Stimulated activated CD4-positive, alpha-beta T cell treated with anti-CD3 and anti-CD28 coated beads, Interleukin-12 subunit alpha, Interleukin-12 subunit beta, amount 100 ng/mL, for 48 hours (primary cell): ENCODE measurements around the gene NFYB.
"Not testable (repeated sequence)": the region's sequence is repeated elsewhere in the genome, so short reads cannot be mapped to it uniquely, and the experiment has no call there.

Source experiments
- DNase-seq, 3 donors: peaks; one replicate each; pipeline ENCODE4 v3.0.0-alpha.2; 2020; ENCODE audit warnings: low read depth in 2 of 3, low spot score in 1 of 3

NFYB gene

DNA sequence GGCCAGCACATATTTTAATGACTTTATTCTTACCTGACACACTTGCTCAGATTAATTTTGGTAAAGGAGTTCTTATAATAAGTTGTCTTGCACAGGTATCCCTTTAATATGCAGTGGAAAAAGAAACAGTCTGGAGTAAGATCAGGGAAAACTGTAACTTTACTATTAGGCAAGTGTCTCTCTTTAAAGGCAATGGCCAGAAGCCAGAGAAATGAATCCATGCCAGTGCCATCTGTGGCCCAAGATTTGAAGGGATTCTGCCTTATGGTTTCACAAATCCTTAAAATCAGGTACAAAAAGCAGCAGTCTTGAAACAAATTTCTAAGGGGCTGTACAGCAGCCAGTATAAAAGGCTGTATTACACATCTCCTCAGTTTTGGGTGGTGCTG lies 22.4 kb downstream of the NFYB start:
- DNase-seq: no peak

DNA sequence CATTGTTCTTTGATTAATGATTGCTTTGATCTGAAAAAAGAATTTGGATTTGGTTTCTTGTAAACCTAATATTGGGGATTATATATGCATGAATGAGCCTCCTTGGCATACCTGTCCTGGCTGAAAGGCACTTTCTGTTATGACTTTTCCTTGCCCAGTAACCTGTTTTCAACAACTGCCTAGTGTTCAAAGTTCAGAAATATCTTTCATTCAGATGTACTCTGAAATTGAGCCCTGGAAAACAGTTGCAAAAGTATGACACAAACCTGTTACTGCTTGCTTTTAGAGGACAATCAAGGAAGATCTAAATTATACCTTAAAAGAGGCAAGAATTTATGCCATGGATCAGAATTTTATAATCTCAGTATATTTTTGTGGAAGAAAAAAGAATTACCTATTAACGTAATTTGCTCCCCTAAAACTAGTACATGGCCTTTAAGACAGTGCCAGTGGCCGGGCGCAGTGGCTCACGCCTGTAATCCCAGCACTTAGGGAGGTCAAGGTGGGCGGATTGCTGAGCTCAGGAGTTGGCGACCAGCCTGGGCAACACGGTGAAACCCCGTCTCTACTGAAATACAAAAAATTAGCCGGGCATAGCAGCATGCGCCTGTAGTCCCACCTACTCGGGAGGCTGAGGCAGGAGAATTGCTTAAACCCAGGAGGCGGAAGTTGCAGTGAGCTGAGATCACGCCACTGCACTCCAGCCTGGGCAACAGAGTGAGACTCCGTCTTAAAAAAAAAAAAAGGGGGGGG lies 23.0 kb downstream of the NFYB start:
- not testable (repeated sequence) for DNase-seq

DNA sequence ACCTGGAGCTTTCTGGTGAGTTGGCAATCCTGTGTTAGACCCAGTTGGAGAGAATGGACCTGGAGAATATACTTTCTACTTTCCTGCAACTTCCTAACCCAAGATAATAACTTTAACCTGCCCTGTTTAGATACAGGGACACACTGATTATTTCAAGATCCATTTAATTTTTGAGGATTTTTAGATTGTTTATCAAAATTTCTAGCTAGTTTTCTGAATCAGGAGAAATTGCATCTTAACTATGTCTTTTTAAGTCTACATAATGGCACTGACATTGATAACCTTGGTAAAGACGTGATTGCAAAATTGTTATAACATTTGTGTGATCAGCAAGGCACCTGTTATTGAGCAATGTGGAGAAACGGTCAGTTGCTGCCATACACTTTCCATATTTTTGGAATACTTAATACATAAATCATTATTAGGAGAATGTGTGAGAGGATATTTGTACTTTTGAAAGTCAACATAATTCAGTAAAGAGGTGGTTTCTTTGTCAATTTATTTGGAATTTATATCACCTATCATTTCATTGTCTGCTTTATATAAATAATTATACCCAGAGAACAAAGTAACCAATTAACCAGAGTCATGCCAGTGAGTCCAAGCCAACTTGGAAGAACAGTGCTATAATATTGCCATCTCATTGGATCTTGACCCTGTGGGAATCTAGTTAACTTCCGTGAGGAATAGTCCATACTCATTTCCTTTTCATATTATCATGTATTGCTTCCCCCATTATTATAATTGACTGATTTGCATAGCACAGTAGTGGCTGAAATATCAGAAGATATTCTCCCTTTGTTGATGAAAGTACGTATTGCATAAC lies 28.4 kb downstream of the NFYB start:
- no peak for DNase-seq

DNA sequence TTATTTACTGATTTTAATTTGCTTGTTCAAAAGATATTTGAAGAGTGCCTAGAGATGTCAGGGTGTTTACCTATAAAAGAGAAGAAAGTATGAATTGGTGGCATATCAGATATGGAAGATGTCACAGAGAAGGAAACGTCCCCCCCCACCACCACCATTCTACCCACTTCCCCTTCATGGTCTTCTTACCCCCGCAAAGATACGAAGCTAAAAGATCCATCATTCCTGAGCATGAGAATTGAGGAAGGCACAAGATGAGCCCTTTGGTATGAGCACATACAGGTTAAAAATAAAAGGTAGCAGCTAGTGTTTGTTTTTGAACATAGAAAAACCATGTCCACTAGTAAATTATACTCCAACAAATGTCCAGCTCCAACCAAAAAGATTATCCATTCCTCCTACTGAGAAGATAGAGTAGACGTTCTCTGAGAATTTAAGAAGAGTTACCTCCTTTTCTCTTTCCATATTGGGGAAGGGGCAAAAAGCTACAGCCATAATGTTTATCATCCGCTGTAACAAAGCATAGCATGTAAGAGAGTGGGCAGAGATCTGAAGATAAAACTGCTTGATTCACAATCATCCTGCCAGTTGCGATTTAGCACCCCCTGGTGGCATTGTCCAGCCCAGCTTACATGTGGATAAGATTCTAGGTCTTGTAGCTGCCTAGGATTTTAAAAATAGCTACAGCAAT lies 29.1 kb downstream of the NFYB start:
- DNase-seq: peak; percentile 78 to 93 (median 79)

DNA sequence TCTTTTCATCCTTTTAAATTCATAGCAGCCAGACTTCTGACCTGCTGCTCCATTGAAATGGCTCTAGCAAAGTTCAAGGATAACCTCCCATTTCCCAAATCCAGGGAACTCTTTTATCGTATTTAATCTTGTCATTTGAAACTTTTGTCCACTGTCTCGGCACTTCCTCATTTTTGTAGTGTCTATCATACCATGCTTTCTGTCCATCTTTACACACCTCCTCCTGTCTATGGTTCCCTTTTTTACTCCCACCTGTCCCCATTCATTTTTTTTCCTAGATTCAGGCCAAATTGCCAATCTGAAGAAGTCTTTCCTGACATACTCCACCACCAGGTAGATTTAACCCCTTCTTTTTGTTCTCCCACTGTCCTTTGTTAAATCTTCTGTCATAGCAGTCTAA lies 31.0 kb downstream of the NFYB start:
- no peak for DNase-seq

DNA sequence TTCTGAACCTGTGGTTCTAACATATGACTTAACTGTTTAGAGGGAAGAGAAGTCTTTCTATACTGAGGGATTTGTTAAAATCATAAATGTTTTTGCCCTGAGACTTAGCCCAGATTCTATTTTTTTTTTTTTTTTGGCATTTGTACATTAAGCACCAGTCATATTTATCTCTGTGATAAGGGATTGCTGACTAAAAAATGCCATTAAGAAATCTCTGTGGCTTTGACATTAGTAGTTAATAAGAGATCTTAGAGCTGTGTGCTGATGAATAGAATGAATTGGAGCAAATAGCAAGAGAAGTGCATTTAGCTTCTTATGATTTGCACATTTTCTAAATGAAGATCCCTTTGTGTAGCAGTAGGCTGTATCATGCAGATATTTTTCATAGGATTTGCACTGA lies 32.5 kb downstream of the NFYB start:
- DNase-seq: no peak

DNA sequence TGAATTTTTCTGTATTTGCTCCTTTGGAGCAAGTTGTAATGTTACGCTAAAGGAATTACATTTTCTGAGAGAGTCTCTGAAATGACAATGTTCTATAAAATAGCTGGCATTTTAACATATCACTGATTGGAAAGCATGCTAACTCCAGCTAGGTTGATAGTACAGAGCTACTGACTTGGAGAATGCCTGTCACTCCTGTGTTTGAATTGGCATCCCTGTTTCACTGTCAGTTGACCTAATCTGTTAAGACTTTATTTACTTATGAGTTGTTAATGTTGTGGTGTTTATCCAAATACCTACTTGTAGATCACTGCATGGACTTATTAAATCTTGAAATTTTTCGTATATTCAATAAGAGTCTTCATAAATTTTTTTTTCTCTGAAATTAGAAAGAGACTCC lies 40.1 kb downstream of the NFYB start:
- DNase-seq: no peak

DNA sequence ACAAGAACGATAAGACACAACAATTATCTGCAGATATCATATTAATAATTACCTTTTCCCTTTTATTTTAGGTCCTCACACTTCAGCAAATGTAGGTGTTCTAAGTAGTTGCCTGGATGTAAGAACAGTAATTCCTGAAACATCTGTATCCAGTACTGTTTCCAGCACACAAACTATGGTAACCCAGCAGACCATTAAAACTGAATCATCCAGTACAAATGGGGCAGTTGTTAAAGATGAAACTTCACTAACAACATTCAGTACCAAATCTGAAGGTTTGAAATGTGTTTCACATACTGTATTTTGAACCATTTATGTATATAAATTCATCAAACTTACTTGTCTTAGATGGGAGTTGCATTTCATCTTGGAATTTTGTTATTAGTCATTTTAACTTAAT lies 42.7 kb downstream of the NFYB start:
- no peak for DNase-seq

DNA sequence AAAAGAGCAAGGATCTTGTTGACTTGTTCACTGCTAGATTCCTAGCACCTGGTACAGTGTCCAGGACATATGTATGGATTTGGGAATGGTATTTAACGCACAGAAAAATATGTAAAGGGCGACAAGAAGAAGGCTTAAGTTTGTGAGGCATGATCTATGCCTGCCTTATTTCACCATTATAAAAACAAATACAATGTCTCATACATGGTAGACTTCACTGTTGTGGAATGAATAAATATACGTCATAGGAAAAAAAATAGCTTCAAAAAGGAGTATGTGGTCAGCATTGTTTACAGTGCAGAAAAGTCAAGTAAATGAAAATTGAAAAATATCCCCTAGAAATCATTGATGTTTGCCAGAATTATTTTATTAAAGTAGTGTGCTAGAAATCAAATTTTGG lies 43.7 kb downstream of the NFYB start:
- no peak for DNase-seq

DNA sequence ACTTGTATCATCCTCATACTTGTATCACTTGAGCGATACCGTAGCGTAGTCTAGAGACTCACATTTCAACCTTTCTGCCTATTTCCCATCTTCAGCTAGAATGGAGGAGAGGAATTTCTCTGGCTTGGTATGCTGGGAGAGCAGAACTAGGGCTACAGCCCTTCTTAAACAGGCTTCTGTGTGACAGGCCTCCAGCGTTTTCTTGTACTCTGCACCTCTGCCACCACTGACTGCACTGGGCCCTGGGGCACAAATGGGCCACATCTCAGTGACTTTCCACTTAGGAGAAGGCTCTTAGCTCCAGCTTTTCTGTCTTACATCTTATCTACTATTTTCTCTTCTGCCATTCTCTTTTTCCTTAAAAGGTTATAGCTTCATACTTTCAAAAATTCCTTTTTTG lies 46.9 kb downstream of the NFYB start:
- no peak for DNase-seq

DNA sequence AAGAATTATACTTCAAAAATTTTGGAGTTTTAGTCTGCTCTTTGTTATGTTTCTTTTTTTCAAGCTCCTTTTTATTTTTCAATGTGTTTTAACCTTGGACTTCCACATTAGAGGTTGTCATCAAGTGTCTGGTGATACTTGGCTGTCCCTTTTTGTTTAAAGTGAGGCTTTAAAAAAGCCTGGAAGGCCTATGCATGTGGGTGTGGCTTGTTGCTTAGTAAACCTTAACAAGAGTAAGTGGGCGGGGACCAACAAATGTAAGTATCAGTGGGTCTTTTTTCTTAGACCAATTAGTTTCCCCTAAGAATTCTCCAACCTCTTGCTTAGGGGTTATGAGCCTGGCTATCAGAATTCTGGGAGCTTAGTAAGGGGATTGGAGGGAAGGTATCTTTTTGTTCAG lies 47.3 kb downstream of the NFYB start:
- no peak for DNase-seq

DNA sequence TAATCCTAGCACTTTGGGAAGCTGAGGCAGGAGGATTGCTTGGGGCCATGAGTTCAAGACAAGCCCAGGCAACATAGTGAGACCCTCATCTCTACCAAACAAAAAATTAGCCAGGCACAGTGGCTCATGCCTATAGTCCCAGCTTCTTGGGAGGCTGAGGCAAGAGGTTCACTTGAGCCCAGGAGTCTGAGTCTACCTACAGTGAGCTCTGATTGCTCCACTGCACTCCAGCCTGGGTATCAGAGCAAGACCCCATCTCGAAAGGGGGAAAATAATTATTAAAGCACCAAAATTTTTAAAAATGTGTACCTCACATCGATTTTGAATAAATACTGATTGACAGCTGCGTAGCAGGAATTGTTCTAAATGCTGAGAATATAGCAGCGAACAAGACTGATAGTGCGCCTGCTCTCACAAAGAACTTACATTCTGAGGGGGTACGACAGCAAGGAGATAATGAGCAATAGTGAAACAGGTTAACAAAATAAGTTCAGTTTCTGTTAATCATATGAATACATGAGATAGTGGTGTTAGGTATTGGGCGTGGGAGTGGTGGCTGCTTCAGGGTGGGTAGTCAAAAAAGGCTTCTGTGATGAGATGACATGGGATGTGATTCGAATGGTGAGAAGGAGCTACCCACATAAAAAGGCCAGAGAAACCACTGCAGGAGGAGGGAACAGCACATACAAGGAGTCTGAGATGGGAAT lies 54.1 kb downstream of the NFYB start:
- DNase-seq: peak; percentile 44 to 51 (median 48)

DNA sequence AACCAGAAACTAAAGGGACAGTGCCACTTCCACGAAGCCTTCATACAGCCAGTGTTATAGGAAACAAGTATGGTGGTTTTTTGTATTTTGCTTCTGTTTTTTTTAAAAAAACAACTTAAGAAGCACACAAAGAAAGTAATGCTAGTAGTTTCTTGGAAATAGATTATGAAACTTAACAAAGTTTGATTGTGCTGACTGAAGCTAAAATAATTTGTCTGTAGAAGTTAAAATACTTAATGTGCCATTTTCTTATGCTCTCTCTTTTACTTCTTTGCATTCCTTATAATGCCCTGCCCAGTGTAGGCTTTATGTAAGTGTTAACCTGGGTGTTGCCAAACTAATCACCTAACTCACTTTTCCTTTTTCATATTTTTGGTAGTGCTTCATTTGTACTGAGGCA lies 57.2 kb downstream of the NFYB start:
- no peak for DNase-seq

DNA sequence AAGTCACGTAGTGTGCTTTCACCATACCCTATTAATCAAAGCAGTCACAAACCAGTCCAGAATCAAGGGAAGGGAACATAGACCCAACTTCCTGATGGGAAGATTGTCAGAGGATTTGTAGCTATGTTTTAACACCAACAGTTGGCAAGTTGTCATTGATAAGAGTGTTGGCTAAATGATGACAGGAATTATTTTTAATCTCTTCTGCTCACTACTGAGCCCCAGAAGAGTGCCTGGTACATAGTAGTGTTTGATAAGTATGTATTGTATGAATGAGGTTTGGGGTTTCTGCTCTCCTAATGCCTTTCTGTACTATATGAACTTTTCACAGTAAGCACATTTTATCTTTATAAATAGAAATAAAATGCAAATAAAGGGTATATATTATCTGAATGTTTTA lies 59.0 kb downstream of the NFYB start:
- no peak for DNase-seq

DNA sequence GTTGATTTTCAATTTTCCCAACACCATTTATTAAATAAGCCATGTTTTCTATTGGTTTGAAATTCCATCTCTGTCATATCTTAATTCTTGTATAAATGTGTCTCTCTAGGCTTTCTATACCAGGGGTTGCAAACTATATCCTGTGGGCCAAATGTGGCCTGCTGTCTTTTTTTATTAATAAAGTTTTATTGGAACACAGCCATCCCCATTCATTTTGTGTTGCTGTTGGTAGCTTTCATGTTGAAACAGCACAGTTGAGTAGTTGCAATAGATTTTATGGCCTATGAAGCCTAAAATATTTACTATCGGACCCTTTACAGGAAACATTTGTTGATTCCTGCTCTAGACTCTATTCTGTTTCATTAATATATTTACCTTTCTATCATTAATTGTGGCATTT lies 64.3 kb downstream of the NFYB start:
- no peak for DNase-seq

DNA sequence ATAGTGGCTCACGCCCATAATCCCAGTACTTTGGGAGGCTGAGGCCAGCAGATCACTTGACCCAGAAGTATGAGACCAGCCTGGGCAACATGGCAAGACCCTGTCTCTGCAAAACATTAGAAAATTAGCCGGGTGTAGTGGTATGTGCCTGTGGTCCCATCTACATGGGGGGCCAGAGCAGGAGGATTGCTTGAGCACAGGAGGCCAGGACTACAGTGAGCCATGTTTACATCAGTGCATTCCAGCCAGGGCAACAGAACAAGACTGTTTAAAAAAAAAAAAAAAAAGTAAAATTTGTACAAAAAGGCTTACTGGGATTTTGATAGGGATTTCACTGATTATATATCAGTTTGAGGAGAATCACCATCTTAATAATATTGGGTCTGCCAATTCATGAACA lies 65.9 kb downstream of the NFYB start:
- DNase-seq: no peak
